ENCODE data around the gene KDM7A.
"Not testable (repeated sequence)": the region's sequence is repeated elsewhere in the genome, so short reads cannot be mapped to it uniquely, and the experiment has no call there.

Gene KDM7A

DNA sequence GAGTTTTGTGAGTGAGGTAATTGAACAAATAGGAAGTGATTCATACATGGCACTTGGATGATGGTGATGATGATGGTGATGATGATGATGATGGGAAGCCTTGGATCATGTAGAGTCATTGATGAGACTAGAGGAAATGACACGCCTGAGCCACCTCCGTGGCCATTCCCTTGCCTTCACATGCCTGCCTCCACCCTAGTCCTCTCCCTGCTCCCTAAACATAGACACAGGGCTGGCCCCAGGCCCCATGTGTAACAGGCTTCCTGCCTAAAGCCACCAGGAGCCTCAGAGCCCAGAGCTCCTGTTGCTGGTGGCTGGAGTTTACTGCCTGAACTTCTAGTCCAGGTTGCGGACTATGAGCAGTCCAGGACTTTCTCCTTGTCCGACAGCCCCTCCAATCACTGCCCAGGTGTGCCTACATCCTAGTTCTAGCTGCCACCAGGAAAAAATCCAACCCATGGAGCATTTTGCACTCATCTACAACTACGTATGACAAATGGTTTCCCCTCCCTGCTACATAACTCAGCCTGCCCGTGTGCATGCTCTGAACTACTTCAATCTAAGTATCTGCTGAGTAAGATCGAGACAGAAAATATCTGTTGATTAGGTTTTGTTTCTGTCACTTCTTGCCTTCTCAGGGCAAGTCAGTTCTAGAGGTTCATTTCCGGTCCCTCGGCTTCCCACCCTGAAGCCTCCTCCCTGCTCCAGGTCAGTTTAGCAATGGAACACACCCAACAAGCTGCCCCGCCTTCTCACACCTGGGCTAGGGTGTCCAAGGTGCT is 35.5 kb upstream of the KDM7A start:
- Mint-ChIP-seq H3K36me3 (ENCODE audit: low read depth) (peaks cover 4% of the 10 kb centered on the region), H3K27me3 (ENCODE audit: low read depth) (no peaks in the 10 kb centered on the region), H3K4me1 (ENCODE audit: low read depth) (peaks cover 68% of the 10 kb centered on the region), H3K9me3 (peaks cover 8% of the 10 kb centered on the region), H3K4me3 (peak overlapping the region; percentile 80), H3K27ac (peak overlapping the region; percentile 98)
- DNase-seq (ENCODE audit: low spot score): peak; percentile 60

DNA sequence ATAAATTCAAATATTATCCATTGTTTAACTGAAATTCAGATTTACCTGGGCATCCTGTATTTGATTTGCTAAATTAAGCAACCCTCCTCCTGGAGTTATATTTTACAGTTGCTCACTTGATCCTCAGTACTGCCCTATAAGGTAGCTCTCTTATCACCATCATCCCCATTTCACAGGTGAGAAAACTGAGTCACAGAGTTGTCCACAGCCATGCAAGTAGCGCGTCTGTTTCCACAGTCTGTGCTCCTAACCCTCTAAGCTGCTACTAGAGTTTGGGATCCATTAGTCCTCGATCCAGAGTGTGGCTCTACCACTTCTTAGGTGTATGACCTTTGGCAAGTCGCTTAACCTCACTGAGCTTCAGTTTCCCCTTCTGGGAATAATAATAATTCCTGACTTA is 34.9 kb upstream of the KDM7A start:
- Mint-ChIP-seq H3K27me3 (ENCODE audit: low read depth) (no peaks in the 10 kb centered on the region), H3K27ac (peak overlapping the region; percentile 98), H3K36me3 (ENCODE audit: low read depth) (peaks cover 4% of the 10 kb centered on the region), H3K4me1 (ENCODE audit: low read depth) (peaks cover 74% of the 10 kb centered on the region), H3K9me3 (peaks cover 8% of the 10 kb centered on the region), H3K4me3 (peak overlapping the region; percentile 80)
- DNase-seq (ENCODE audit: low spot score): no peak

DNA sequence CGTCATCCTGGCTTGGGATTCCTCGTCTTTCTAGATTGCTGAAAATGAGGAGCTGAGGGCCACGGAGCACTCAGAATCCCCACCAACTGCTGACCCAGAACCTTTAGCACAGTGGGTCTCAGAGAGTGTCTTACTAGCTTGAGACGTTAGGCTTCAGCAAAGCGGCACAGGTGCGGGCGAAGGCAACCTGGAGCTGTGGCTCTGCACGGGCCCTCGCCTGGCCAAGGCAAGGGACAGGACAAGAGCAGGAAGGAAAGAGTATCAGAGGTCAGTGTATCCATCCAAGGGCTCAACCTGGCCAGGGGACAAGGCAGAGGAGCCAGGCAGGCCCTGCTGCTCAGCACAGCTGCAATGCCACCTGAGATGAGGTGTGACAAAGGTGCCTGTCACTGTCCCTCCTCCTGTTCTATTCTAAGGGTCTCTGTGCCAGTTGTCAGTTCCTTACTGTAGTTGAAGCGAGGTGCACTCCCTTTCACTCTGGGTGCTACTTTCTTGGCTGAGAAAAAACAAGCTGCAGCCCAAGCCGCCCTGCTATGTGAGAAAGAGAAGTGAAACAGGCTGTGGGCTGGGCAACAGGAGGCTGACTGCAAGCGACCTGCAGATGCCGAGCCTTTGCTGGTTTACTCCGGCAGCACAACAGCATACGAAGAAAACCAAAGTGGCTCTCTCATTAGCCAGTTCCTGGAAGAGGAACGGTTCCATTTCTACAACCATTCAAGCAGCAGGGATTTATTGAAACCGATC is 33.3 kb upstream of the KDM7A start:
- H3K4me1 Mint-ChIP-seq (ENCODE audit: low read depth): peaks cover 65% of the 10 kb centered on the region
- H3K36me3 Mint-ChIP-seq (ENCODE audit: low read depth): peaks cover 1% of the 10 kb centered on the region
- H3K27ac Mint-ChIP-seq: peak overlapping the region; percentile 95
- H3K4me3 Mint-ChIP-seq: peak overlapping the region; percentile 66
- DNase-seq (ENCODE audit: low spot score): peak; percentile 71
- H3K27me3 Mint-ChIP-seq (ENCODE audit: low read depth): no peaks in the 10 kb centered on the region
- H3K9me3 Mint-ChIP-seq: peaks cover 5% of the 10 kb centered on the region

GRCh38 chr7:140206616-140207389 is 30.0 kb upstream of the KDM7A start:
- peak overlapping the region; percentile 31 for H3K4me3 Mint-ChIP-seq
- peak overlapping the region; percentile 15 for H3K27ac Mint-ChIP-seq
- peaks cover 37% of the 10 kb centered on the region for H3K4me1 Mint-ChIP-seq (ENCODE audit: low read depth)
- no peaks in the 10 kb centered on the region for H3K27me3 Mint-ChIP-seq (ENCODE audit: low read depth)
- H3K36me3 Mint-ChIP-seq (ENCODE audit: low read depth): peaks cover 7% of the 10 kb centered on the region
- H3K9me3 Mint-ChIP-seq: peaks cover 13% of the 10 kb centered on the region
- DNase-seq (ENCODE audit: low spot score): no peak

DNA sequence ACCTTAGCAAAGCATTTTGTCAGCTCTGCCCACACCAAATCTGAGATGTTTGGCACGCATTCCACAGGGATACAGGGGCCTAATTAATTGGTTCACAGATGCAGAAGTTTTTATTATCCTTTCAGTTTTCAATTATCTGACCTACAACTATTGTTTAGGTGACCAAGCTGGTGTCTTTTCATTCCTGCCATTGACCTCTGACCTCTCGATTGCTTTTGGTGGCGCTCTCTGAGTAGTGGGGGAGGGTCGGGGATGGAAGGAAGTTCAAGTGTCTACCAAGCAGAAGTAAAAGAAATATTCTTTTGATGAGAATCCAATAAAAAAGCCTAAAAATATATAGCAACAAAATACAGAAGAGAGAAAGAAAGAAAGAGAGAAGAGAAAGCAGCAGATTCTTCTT is 28.8 kb upstream of the KDM7A start:
- H3K27me3 Mint-ChIP-seq (ENCODE audit: low read depth): no peaks in the 10 kb centered on the region
- peaks cover 30% of the 10 kb centered on the region for H3K4me1 Mint-ChIP-seq (ENCODE audit: low read depth)
- no peak for DNase-seq (ENCODE audit: low spot score)
- H3K9me3 Mint-ChIP-seq: peaks cover 13% of the 10 kb centered on the region
- H3K36me3 Mint-ChIP-seq (ENCODE audit: low read depth): peaks cover 7% of the 10 kb centered on the region
- peak overlapping the region; percentile 0 for H3K27ac Mint-ChIP-seq
- no peak overlapping the region for H3K4me3 Mint-ChIP-seq

- Mint-ChIP-seq H3K4me1 (ENCODE audit: low read depth) (peaks cover 13% of the 10 kb centered on the region), H3K27me3 (ENCODE audit: low read depth) (no peaks in the 10 kb centered on the region), H3K27ac (no peak overlapping the region), H3K36me3 (ENCODE audit: low read depth) (peaks cover 7% of the 10 kb centered on the region), H3K4me3 (no peak overlapping the region), H3K9me3 (peaks cover 13% of the 10 kb centered on the region)
- no peak for DNase-seq (ENCODE audit: low spot score)
These were observed 26.8 kb upstream of the KDM7A start for GRCh38 chr7:140203556-140203955.

GRCh38 chr7:140202942-140203341 is 26.2 kb upstream of the KDM7A start:
- H3K27ac Mint-ChIP-seq; DNase-seq (ENCODE audit: low spot score); H3K36me3 Mint-ChIP-seq (ENCODE audit: low read depth); H3K27me3 Mint-ChIP-seq (ENCODE audit: low read depth); H3K4me3 Mint-ChIP-seq: not testable (repeated sequence)
- Mint-ChIP-seq H3K9me3 (peaks cover 13% of the 10 kb centered on the region), H3K4me1 (ENCODE audit: low read depth) (peaks cover 12% of the 10 kb centered on the region)

DNA sequence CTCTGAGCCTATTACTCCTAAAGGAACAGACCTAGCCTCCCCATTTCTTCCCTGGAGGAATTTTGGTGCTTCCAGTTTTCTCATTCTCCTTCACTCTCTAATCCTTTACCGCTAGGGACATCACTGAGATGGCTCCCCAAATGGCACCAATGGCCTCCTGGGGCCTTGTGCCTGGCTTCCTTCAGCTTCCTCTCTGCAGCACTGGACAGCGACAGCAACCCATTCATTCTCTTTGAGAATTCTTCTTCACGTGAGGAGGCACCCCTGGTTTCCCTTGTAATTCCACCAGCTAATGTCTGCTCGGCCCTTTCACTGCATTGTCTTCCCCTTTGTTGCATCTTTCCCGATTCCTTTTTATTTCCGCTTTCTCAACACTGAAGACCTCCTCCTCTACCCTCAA is 24.6 kb upstream of the KDM7A start:
- peaks cover 7% of the 10 kb centered on the region for H3K36me3 Mint-ChIP-seq (ENCODE audit: low read depth)
- no peak for DNase-seq (ENCODE audit: low spot score)
- H3K9me3 Mint-ChIP-seq: peaks cover 18% of the 10 kb centered on the region
- H3K4me1 Mint-ChIP-seq (ENCODE audit: low read depth): no peaks in the 10 kb centered on the region
- no peak overlapping the region for H3K27ac Mint-ChIP-seq
- H3K27me3 Mint-ChIP-seq (ENCODE audit: low read depth): no peaks in the 10 kb centered on the region
- H3K4me3 Mint-ChIP-seq: no peak overlapping the region

DNA sequence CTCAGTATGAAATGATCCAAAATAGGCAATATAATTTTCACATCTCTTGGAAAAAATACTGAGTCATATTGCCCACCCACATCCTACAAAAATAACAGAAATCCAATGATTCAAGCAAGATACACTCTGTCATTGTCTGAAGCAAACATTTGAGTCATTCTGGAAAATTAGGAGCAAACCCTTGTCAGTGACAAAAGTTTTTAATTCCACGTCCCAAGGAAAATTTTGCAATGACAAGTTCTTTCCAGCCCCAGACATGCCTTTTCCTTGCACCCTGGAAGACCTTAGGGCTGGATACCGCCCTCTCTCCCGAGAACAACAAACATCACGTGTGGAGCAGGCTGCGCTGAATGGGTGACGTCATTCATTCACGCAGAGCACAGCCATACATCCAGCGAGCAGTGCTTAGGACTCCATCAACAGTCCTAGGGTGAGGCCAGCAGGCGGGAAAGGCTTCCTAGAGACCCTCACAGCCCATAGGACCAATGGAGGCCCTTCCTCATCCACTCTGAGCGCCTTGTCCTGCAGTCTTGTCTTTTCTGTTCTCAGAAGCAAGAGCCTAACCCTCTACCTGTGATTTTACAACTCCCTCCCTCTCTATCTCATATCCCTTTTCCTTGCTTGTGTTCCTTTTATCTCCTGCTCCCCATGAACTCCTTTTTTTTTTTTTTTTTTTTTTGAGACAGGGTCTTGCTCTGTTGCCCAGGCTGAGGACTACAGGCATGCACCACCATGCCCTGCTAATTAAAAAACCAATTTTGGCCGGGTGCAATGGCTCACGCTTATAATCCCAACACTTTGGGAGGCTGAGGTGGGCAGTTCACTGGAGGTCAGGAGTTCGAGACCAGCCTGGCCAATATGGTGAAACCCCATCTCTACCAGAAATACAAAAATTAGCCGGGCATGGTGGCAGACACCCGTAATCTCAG is 23.5 kb upstream of the KDM7A start:
- peaks cover 7% of the 10 kb centered on the region for H3K4me1 Mint-ChIP-seq (ENCODE audit: low read depth)
- H3K36me3 Mint-ChIP-seq (ENCODE audit: low read depth): peaks cover 7% of the 10 kb centered on the region
- no peak for DNase-seq (ENCODE audit: low spot score)
- H3K27me3 Mint-ChIP-seq (ENCODE audit: low read depth): no peaks in the 10 kb centered on the region
- no peak overlapping the region for H3K4me3 Mint-ChIP-seq
- peaks cover 18% of the 10 kb centered on the region for H3K9me3 Mint-ChIP-seq
- H3K27ac Mint-ChIP-seq: no peak overlapping the region

DNA sequence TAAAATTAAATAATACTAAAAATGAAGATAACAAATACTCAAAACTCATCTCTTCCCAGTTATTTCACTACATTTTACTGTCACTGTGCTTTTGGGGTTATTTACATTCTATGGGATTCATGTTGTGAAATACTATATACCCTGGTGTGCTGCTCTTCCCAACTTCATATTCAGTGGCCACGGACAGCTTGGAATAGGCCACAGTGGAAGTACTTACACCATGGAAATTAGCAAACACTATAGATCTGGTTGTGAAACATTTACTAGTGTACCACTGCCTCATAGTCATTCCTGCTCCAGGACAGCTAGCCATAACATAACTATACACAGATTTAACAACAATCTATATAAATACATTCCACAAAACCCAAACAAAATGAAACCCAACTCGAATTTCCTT is 21.2 kb upstream of the KDM7A start:
- Mint-ChIP-seq H3K36me3 (ENCODE audit: low read depth) (no peaks in the 10 kb centered on the region), H3K4me3 (no peak overlapping the region), H3K27ac (no peak overlapping the region), H3K9me3 (peaks cover 5% of the 10 kb centered on the region), H3K4me1 (ENCODE audit: low read depth) (peaks cover 7% of the 10 kb centered on the region), H3K27me3 (ENCODE audit: low read depth) (no peaks in the 10 kb centered on the region)
- no peak for DNase-seq (ENCODE audit: low spot score)

DNA sequence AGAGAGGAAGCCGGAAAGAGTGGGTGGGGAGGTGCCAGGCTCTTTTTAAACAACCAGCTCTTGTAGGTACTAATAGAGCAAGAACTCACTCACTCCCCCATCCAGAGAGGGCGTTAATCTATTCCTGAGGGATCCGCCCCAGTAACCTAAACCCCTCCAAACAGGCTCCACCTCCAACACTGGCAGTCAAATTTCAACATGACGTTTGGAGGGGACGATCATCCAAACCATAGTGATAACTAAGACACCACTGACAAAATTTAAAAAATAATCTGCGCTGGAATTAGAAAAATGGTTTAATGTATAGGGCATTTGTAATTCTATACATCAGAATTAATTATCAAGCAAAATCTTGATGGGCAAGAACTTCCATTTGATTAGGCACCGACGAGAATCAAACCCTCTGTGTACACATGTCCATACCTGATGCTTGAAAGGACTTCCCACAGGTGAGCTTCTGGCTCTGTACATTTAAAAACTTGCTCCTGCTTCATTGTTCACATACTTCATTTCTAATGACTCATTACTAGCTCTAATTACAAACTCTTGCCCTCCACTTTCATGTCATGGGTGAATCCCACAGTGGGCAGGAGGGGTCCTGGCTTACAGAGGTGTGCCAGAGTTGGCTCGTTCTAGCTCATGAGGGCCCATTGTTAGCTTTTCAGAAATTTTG is 20.6 kb upstream of the KDM7A start:
- no peak for DNase-seq (ENCODE audit: low spot score)
- Mint-ChIP-seq H3K27me3 (ENCODE audit: low read depth) (no peaks in the 10 kb centered on the region), H3K4me1 (ENCODE audit: low read depth) (peaks cover 7% of the 10 kb centered on the region), H3K27ac (no peak overlapping the region), H3K36me3 (ENCODE audit: low read depth) (no peaks in the 10 kb centered on the region), H3K4me3 (no peak overlapping the region), H3K9me3 (peaks cover 5% of the 10 kb centered on the region)

- Mint-ChIP-seq H3K36me3 (ENCODE audit: low read depth) (no peaks in the 10 kb centered on the region), H3K4me3 (no peak overlapping the region), H3K27me3 (ENCODE audit: low read depth) (no peaks in the 10 kb centered on the region), H3K9me3 (peaks cover 5% of the 10 kb centered on the region), H3K4me1 (ENCODE audit: low read depth) (peaks cover 7% of the 10 kb centered on the region), H3K27ac (no peak overlapping the region)
- no peak for DNase-seq (ENCODE audit: low spot score)
These were observed 19.8 kb upstream of the KDM7A start for GRCh38 chr7:140196361-140197217.
